Bronchial epithelial cell (primary cell): ENCODE measurements around the gene MYO18A. TPM values are rescaled to one million over a fixed set of nuclear protein-coding genes. Genes with fewer than 3 reads are reported as not detected.

Experiments used
- DNase-seq: peaks from one replicate; pipeline ENCODE4 v3.0.0-alpha.2; 2010; ENCODE audit warnings: low read depth
- FAIRE-seq: peaks from 2 replicates; lab custom pipeline; 2011; peaks lifted over from hg19 to GRCh38; lab: Jason Lieb, UNC
- H3K27me3 ChIP-seq: 2 replicates; pipeline ENCODE4 v1.5.1; 2011; ENCODE audit warnings: low read length; ENCODE audit not compliant: control insufficient read depth, insufficient read depth
- H3K36me3 ChIP-seq: 2 replicates; pipeline ENCODE4 v1.5.1; 2011; ENCODE audit warnings: low read length; ENCODE audit not compliant: control insufficient read depth, insufficient read depth
- H3K4me3 ChIP-seq: 2 replicates; pipeline ENCODE4 v1.5.1; 2011; ENCODE audit warnings: mild to moderate bottlenecking, low read depth, low read length, control low read depth
- CTCF ChIP-seq: IDR thresholded peaks from 2 replicates; pipeline ENCODE4 v1.5.1; 2011; ENCODE audit warnings: mild to moderate bottlenecking, moderate library complexity, low read length, control low read depth, inconsistent platforms; ENCODE audit not compliant: insufficient read depth, severe bottlenecking
- total RNA-seq: library from RNA; depleted of rRNA; stranded (reverse); fragments of >200 nt; gene quantifications from 2 replicates; pipeline ENCODE4 v1.2.1, GENCODE V29; 2014

MYO18A gene
- total RNA-seq, 1 donor from 2014 or later = 23.4 TPM

GRCh38 chr17:29136998-29137730, 43.0 kb downstream of the MYO18A start:
- Histone ChIP-seq H3K4me3 (no peak overlapping the region), H3K36me3 (peaks cover 3% of the 10 kb centered on the region), H3K27me3 (no peaks in the 10 kb centered on the region)
- FAIRE-seq (no peak), DNase-seq (peak; percentile 57)
- TF ChIP-seq CTCF = no peak

GRCh38 chr17:29135464-29135863, 44.7 kb downstream of the MYO18A start:
- H3K27me3 ChIP-seq = no peaks in the 10 kb centered on the region
- DNase-seq (no peak), FAIRE-seq (no peak)
- no peak overlapping the region for H3K4me3 ChIP-seq
- H3K36me3 ChIP-seq = peaks cover 3% of the 10 kb centered on the region
- TF ChIP-seq CTCF = no peak

GRCh38 chr17:29133121-29133713, 47.0 kb downstream of the MYO18A start:
- FAIRE-seq = no peak
- Histone ChIP-seq H3K27me3 (no peaks in the 10 kb centered on the region), H3K4me3 (no peak overlapping the region), H3K36me3 (peaks cover 6% of the 10 kb centered on the region)
- no peak for TF ChIP-seq CTCF
- no peak for DNase-seq

- no peak for FAIRE-seq
- no peaks in the 10 kb centered on the region for H3K27me3 ChIP-seq
- no peak for TF ChIP-seq CTCF
- peaks cover 6% of the 10 kb centered on the region for H3K36me3 ChIP-seq
- no peak for DNase-seq
- H3K4me3 ChIP-seq = no peak overlapping the region
Measured at GRCh38 chr17:29131814-29132682, 48.1 kb downstream of the MYO18A start.

- Histone ChIP-seq H3K4me3 (no peak overlapping the region), H3K27me3 (no peaks in the 10 kb centered on the region), H3K36me3 (peaks cover 3% of the 10 kb centered on the region)
- DNase-seq (no peak), FAIRE-seq (no peak)
- TF ChIP-seq CTCF = no peak
Measured at GRCh38 chr17:29129731-29130130, 50.5 kb downstream of the MYO18A start.
